WTC11 (cell line): ENCODE results near the gene UBC.
"Not testable (repeated sequence)": the region's sequence is repeated elsewhere in the genome, so short reads cannot be mapped to it uniquely, and the experiment has no call there.

Experiments
- E2F1 ChIP-seq: sonication (generic); formaldehyde crosslinking; IDR thresholded peaks from 2 replicates; pipeline ENCODE4 v1.8.0; 2022; ENCODE audit warnings: mild to moderate bottlenecking, missing genetic modification reagents
- ZNF416 ChIP-seq: fragments of 250-450 bp; sonication (Bioruptor Pico); IDR thresholded peaks from 2 replicates; pipeline ENCODE4 v1.9.0; 2021; ENCODE audit warnings: mild to moderate bottlenecking, inconsistent platforms
- ZNF512 ChIP-seq: sonication (generic); formaldehyde crosslinking; IDR thresholded peaks from 2 replicates; pipeline ENCODE4 v1.8.1; 2022; ENCODE audit warnings: missing genetic modification reagents, borderline replicate concordance

DNA sequence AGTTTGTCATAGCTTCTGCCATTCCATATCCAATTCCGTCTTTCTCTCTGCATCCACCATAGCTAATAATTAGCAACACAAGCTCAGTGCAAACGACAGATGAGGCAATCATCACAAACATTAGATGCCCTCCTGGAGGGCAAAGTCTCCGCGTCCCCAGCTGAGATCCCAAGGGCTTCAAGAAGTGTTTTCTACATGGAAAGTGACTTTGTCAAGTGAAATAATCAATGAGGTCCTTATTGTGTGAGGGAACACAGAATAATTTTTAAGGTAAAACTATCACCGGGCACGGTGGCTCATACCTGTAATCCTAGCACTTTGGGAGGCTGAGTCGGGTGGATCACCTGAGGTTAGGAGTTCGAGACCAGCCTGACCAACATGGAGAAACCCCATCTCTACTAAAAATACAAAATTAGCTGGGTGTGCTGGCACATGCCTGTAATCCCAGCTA lies 14.1 kb downstream of the UBC start:
- TF ChIP-seq E2F1, ZNF416, ZNF512 (CRISPR knock-in tag): not testable (repeated sequence)
